ENCODE data around the gene IGFL1. TPM values are rescaled to one million over a fixed set of nuclear protein-coding genes. Genes with fewer than 3 reads are reported as not detected.
"Not testable (repeated sequence)": the region's sequence is repeated elsewhere in the genome, so short reads cannot be mapped to it uniquely, and the experiment has no call there.

The IGFL1 gene
- total RNA-seq, 4 donors from 2014 or later: not detected

DNA sequence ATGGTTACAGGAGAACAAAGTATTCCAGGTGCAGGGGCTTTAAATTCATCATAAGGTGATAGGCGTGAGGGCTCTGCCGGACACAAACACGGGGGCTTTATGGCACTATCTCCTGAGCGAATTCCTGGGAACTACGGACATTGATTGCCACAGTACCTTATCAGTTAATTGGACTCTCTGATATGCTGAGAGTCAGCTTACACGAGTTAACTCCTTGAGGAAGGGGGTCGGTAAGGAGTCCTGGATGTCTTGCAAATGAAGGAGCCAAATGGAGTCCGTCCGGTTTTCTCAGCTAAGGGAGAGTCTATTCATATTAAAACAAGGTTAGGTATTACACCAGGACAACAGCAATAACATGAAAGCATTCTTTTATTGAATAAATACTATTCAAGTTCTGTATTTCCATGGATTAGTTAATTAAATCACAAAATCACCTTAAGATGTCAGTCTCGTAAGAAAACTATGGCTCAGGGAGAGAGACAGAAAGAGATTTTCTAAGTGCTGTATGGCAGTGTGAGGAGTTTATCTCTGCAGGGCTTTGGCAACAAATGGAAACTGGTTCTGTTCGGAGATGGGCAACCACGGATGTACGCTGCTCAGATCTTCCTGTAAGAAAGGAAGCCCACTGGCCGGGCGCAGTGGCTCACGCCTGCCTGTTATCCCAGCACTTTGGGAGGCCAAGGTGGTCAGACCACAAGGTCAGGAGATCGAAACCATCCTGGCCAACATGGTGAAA, 41.1 kb downstream of the IGFL1 start:
- no peaks in the 10 kb centered on the region for H3K36me3 ChIP-seq
- no peak for TF ChIP-seq EP300 (IDR thresholded peaks at IDR 0.05)
- TF ChIP-seq POLR2AphosphoS5 (IDR thresholded peaks at IDR 0.05): no peak
- no peak for TF ChIP-seq POLR2A (IDR thresholded peaks at IDR 0.05)
- TF ChIP-seq, protein P1, sequence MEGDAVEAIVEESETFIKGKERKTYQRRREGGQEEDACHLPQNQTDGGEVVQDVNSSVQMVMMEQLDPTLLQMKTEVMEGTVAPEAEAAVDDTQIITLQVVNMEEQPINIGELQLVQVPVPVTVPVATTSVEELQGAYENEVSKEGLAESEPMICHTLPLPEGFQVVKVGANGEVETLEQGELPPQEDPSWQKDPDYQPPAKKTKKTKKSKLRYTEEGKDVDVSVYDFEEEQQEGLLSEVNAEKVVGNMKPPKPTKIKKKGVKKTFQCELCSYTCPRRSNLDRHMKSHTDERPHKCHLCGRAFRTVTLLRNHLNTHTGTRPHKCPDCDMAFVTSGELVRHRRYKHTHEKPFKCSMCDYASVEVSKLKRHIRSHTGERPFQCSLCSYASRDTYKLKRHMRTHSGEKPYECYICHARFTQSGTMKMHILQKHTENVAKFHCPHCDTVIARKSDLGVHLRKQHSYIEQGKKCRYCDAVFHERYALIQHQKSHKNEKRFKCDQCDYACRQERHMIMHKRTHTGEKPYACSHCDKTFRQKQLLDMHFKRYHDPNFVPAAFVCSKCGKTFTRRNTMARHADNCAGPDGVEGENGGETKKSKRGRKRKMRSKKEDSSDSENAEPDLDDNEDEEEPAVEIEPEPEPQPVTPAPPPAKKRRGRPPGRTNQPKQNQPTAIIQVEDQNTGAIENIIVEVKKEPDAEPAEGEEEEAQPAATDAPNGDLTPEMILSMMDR (IDR thresholded peaks at IDR 0.05): no peak
- peaks cover 24% of the 10 kb centered on the region for H3K27me3 ChIP-seq
- H3K27ac ChIP-seq: no peak overlapping the region
- no peaks in the 10 kb centered on the region for H3K4me1 ChIP-seq
- no peak overlapping the region for H3K4me3 ChIP-seq
- no peak for DNase-seq (ENCODE audit: low spot score in 2 of 2)
- H3K9me3 ChIP-seq: no peaks in the 10 kb centered on the region
- WGBS: 54% methylated on average over 17 of the region's 17 CpGs

DNA sequence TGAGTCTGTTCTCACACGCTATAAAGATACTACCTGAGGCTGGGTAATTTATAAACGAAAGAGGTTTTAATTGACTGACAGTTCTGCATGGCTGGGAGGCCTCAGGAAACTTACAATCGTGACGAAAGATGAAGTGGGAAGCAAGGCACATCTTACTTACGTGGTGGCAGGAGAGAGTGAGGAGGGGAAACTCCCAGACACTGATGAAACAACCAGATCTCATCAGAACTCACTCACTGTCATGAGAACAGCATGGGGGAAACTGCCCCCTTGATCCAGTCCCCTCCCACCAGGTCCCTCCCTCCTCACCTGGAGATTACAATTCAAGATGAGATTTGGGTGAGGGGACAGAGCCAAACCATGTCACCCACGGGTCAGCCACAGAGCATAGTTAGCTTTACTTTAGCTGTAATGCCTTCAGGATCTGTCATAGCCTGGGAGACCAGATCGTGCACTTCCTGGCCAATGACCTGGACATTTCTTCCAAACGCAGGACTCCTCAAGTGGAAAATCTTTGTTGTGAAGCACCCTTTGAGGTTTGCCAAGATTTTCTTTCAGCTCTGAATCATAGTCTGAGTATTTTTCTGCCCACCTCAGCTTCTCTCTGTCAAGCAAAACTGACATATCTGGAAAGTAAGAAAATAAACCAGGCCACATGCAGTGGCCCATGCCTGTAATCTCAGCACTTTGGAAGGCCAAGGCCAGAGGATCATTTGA, 42.1 kb downstream of the IGFL1 start:
- WGBS: 67% methylated on average over 8 of the region's 8 CpGs

DNA sequence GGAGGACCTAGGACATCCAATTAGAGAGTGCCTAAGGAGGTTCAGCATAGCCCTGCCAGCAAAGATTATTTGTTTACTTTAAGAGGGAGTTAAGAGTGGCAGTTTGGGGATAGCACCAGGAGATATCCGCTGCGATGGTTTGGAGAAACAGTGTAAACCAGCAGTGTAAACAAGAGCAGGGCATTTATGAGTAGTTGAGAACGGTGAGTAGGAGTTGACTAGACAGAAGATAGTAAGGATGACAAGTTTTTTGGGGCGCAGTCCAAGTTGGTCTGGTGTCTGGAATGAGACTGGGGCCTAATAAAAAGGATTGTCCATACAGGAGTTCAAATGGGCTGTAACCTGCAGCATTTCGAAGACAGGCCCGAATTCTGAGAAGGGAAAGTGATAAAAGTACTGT, 44.4 kb downstream of the IGFL1 start:
- H3K4me1 ChIP-seq: not testable (repeated sequence)

More for the DNA sequence above, 42.1 kb downstream of the IGFL1 start:
- Histone ChIP-seq H3K27ac (no peak overlapping the region), H3K27me3 (peaks cover 24% of the 10 kb centered on the region), H3K4me1 (no peaks in the 10 kb centered on the region), H3K4me3 (no peak overlapping the region), H3K36me3 (no peaks in the 10 kb centered on the region), H3K9me3 (no peaks in the 10 kb centered on the region)
- no peak for DNase-seq (ENCODE audit: low spot score in 2 of 2)
- TF ChIP-seq POLR2A (IDR thresholded peaks at IDR 0.05) (no peak), EP300 (IDR thresholded peaks at IDR 0.05) (no peak), POLR2AphosphoS5 (IDR thresholded peaks at IDR 0.05) (no peak)
- TF ChIP-seq, protein P1 (IDR thresholded peaks at IDR 0.05): no peak

DNA sequence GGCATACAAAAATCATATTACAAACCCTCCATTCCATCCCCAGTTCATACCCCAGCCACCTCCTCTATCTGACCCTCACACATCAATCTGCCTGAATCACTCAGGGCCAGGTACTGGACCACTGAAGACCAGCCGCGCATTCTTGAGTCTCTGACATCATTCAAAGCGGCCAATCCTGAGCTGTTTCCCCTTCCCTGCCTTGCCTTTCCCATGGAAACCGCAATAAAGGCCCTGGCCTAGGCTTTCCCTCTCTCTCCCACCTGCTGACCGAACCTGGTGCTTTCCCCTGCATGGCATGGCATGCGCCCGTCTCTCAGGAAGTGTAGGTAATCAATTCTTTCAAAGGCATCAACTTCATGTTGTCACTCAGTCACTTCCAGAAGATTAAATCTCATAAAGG, 49.6 kb downstream of the IGFL1 start:
- DNase-seq (ENCODE audit: low spot score in 2 of 2): no peak
- Histone ChIP-seq H3K9me3 (no peaks in the 10 kb centered on the region), H3K4me1 (no peaks in the 10 kb centered on the region), H3K27ac (no peak overlapping the region), H3K36me3 (no peaks in the 10 kb centered on the region), H3K4me3 (no peak overlapping the region), H3K27me3 (no peaks in the 10 kb centered on the region)
- TF ChIP-seq, protein P1 (IDR thresholded peaks at IDR 0.05): no peak
- TF ChIP-seq EP300 (IDR thresholded peaks at IDR 0.05): no peak
- TF ChIP-seq POLR2A (IDR thresholded peaks at IDR 0.05): no peak
- no peak for TF ChIP-seq POLR2AphosphoS5 (IDR thresholded peaks at IDR 0.05)
- 89% methylated on average over 7 of the region's 7 CpGs for WGBS

More for the DNA sequence above, 44.4 kb downstream of the IGFL1 start:
- DNase-seq (ENCODE audit: low spot score in 2 of 2); H3K4me3 ChIP-seq; H3K9me3 ChIP-seq; H3K27ac ChIP-seq; H3K36me3 ChIP-seq: not testable (repeated sequence)
- WGBS: 86% methylated on average over 6 of the region's 6 CpGs
- H3K27me3 ChIP-seq: peaks cover 18% of the 10 kb centered on the region

Other genes with a start within 250 kb of the IGFL1 start
- 10 to 100 TPM in 1 of 4 donors, 1 to 10 TPM in 3; 8.4 to 14.6 (median 9.5) TPM for gene CCDC61, start 234.3 kb upstream of the IGFL1 start, total RNA-seq
- gene PGLYRP1, start 206.7 kb upstream of the IGFL1 start, total RNA-seq: not detected
- 10 to 100 TPM in 1 of 4 donors, 1 to 10 TPM in 3; 1.4 to 10.6 (median 5.5) TPM for gene IGFL4, start 188.7 kb upstream of the IGFL1 start, total RNA-seq
- gene IGFL3, start 105.1 kb upstream of the IGFL1 start, total RNA-seq: 10 to 100 TPM; 10.2 to 49.4 (median 16.8) TPM
- 10 to 100 TPM; 10.1 to 39.2 (median 16.1) TPM for gene IGFL2, start 81.5 kb upstream of the IGFL1 start, total RNA-seq
- gene HIF3A, start 67.3 kb downstream of the IGFL1 start, total RNA-seq: 10 to 100 TPM in 2 of 4 donors, 1 to 10 TPM in 2; 6.6 to 30.0 (median 18.5) TPM
- gene PPP5C, start 117.3 kb downstream of the IGFL1 start, total RNA-seq: 10 to 100 TPM; 38.2 to 66.0 (median 51.3) TPM
- gene CCDC8, start 183.8 kb downstream of the IGFL1 start, total RNA-seq: 1 to 10 TPM; 1.6 to 6.5 (median 3.3) TPM
- gene PNMA8C, start 199.2 kb downstream of the IGFL1 start, total RNA-seq: under 1 TPM in 1 of 4 donors, not detected in 3; 0.13 TPM
- 1 to 10 TPM in 3 of 4 donors, under 1 TPM in 1; 0.72 to 3.9 (median 1.4) TPM for gene PNMA8A, start 241.8 kb downstream of the IGFL1 start, total RNA-seq